Endothelial cell of umbilical vein (primary cell): Measurements from ENCODE around the gene VAC14. TPM values are rescaled to one million over a fixed set of nuclear protein-coding genes. Genes with fewer than 3 reads are reported as not detected.

Experiments
- BruUV-seq: library from RNA; stranded (reverse); fragments of 400-500 nt; replicated peaks from 2 replicates; lab custom pipeline; 2021; lab: Mats Ljungman, UMichigan
- CTCF ChIA-PET: fragments of 300-600, 350-600 bp; sonication (Branson Sonifier 250); formaldehyde crosslinking; loops from one replicate; lab custom pipeline; 2021; ENCODE audit warnings: antibody characterized with exemption, inconsistent platforms; lab: Charles Lee
- POLR2A ChIA-PET: fragments of 300-600, 350-600 bp; sonication (Branson Sonifier 250); formaldehyde crosslinking; loops from one replicate; lab custom pipeline; 2021; ENCODE audit warnings: antibody characterized with exemption, inconsistent platforms; lab: Charles Lee
- DNase-seq: peaks from one replicate; pipeline ENCODE4 v3.0.0-alpha.2; 2011; ENCODE audit warnings: low read depth, low spot score
- FAIRE-seq: peaks from 2 replicates; lab custom pipeline; 2011; peaks lifted over from hg19 to GRCh38; lab: Jason Lieb, UNC
- H2AFZ ChIP-seq: 2 replicates; pipeline ENCODE4 v1.6.0; 2012; ENCODE audit warnings: low read depth, low read length, control low read depth, inconsistent platforms
- H3K27ac ChIP-seq: 2 replicates; pipeline ENCODE4 v1.5.1; 2011; ENCODE audit warnings: low read depth, mild to moderate bottlenecking, control low read depth, low read length, moderate library complexity; ENCODE audit not compliant: insufficient read depth
- H3K27me3 ChIP-seq, 2 experiments: 2 replicates each; pipeline versions ENCODE4 v1.6.0 to v1.6.1; 2011; ENCODE audit warnings: low read length in 2 of 2, mixed read lengths in 1 of 2; ENCODE audit not compliant: control insufficient read depth in 2 of 2, insufficient read depth in 2 of 2
- H3K36me3 ChIP-seq, 2 experiments: 2 replicates in 1 of 2; 3 replicates in 1 of 2; pipeline ENCODE4 v1.5.1; 2011; ENCODE audit warnings: low read length in 2 of 2, mild to moderate bottlenecking in 1 of 2, moderate library complexity in 1 of 2; ENCODE audit not compliant: control insufficient read depth in 2 of 2, insufficient read depth in 2 of 2; ENCODE audit errors: extremely low read depth in 1 of 2
- H3K4me1 ChIP-seq: 3 replicates; pipeline ENCODE4 v1.5.1; 2011; ENCODE audit warnings: mild to moderate bottlenecking, low read length; ENCODE audit not compliant: control insufficient read depth, insufficient read depth; ENCODE audit errors: extremely low read depth
- H3K4me2 ChIP-seq: 2 replicates; pipeline ENCODE4 v1.6.1; 2011; ENCODE audit warnings: low read length, control low read depth, mixed read lengths; ENCODE audit not compliant: insufficient read depth
- H3K4me3 ChIP-seq, 3 experiments: fragments of 200-600 bp in 1 of 3; sonication (generic), shearing (Covaris generic) in 1 of 3; replicated peaks in 1 of 3; 2 replicates each; pipeline ENCODE4 v1.5.1; 2011 to 2016; ENCODE audit warnings: control low read depth in 3 of 3, low read length in 3 of 3, mild to moderate bottlenecking in 2 of 3, inconsistent platforms in 1 of 3, low read depth in 1 of 3, moderate library complexity in 1 of 3; ENCODE audit not compliant: insufficient read depth in 1 of 3
- H3K79me2 ChIP-seq: 2 replicates; pipeline ENCODE4 v1.6.0; 2012; ENCODE audit warnings: low read length, inconsistent platforms; ENCODE audit not compliant: control insufficient read depth, insufficient read depth
- H3K9ac ChIP-seq: replicated peaks from 2 replicates; pipeline ENCODE3; 2011; ENCODE audit warnings: low read length, control low read depth; ENCODE audit not compliant: insufficient read depth; ENCODE audit errors: extremely low read depth
- H3K9me1 ChIP-seq: replicated peaks from 3 replicates; pipeline ENCODE4 v1.6.0; 2011; ENCODE audit warnings: mild to moderate bottlenecking, low read length; ENCODE audit not compliant: control insufficient read depth, insufficient read depth; ENCODE audit errors: extremely low read depth
- H3K9me3 ChIP-seq: replicated peaks from 2 replicates; pipeline ENCODE4 v1.5.1; 2012; ENCODE audit warnings: low read length, inconsistent platforms; ENCODE audit not compliant: control insufficient read depth, insufficient read depth
- H4K20me1 ChIP-seq: replicated peaks from 2 replicates; pipeline ENCODE3; 2011; ENCODE audit warnings: mild to moderate bottlenecking, low read length; ENCODE audit not compliant: control insufficient read depth, insufficient read depth; ENCODE audit errors: extremely low read depth
- EZH2 ChIP-seq: IDR thresholded peaks from 2 replicates; pipeline ENCODE4 v1.6.1; 2012; ENCODE audit warnings: borderline replicate concordance, low read depth, mild to moderate bottlenecking, moderate library complexity, low read length, inconsistent platforms; ENCODE audit not compliant: severe bottlenecking
- FOS ChIP-seq: IDR thresholded peaks from 2 replicates; pipeline ENCODE4 v1.6.1; 2011; ENCODE audit warnings: mild to moderate bottlenecking, low read length, moderate library complexity, borderline replicate concordance; ENCODE audit not compliant: insufficient read depth
- GATA2 ChIP-seq: IDR thresholded peaks from 2 replicates; pipeline ENCODE4 v1.7.0; 2011; ENCODE audit warnings: low read depth, mild to moderate bottlenecking, moderate library complexity, mixed read lengths, low read length; ENCODE audit not compliant: insufficient read length, insufficient read depth
- JUN ChIP-seq: IDR thresholded peaks from 2 replicates; pipeline ENCODE4 v1.6.1; 2011; ENCODE audit warnings: borderline replicate concordance, low read depth; ENCODE audit not compliant: insufficient read length, insufficient read depth
- MYC ChIP-seq: IDR thresholded peaks from one replicate; pipeline ENCODE4 v1.6.1; 2011; ENCODE audit warnings: mild to moderate bottlenecking, low read depth, low read length
- POLR2A ChIP-seq: IDR thresholded peaks from 2 replicates; pipeline ENCODE4 v1.6.1; 2012; ENCODE audit warnings: low read depth, mild to moderate bottlenecking, control low read depth, low read length
- POLR2AphosphoS5 ChIP-seq: IDR thresholded peaks from 2 replicates; pipeline ENCODE4 v1.6.1; 2012; ENCODE audit warnings: low read depth, mild to moderate bottlenecking, control low read depth, low read length, moderate library complexity; ENCODE audit not compliant: insufficient read depth
- dilution Hi-C: fragments of 300-500 bp; cut with MboI; formaldehyde crosslinking; loops from one replicate; pipeline ENCODE4 v1.15.0; 2019; ENCODE audit warnings: low sequenced_read_pairs; ENCODE audit not compliant: extremely low pct_ligation_motif_present
- intact Hi-C: fragments of 100-400 bp; cut with micrococcal nuclease; formaldehyde crosslinking; loops from one replicate; pipeline ENCODE4 v1.10.0; 2022
- polyA plus RNA-seq, 4 experiments: library from polyadenylated mRNA; depleted of rRNA in 3 of 4; stranded (reverse) in 3 of 4; unstranded in 1 of 4; fragments of >200 nt; gene quantifications; 2 replicates each; pipeline versions ENCODE4 v1.2.1 to v1.2.3, GENCODE V29; 2011 to 2012; ENCODE audit warnings: missing spikeins in 1 of 4
- total RNA-seq: library from RNA; stranded (reverse); gene quantifications from 2 replicates; pipeline ENCODE4 v1.2.3, GENCODE V29; 2021
- TF ChIP-seq, protein P1 (sequence below), 2 donors: IDR thresholded peaks; 1 replicate in 1 of 2; 2 replicates in 1 of 2; pipeline ENCODE4 v1.5.1; 2011; ENCODE audit warnings: low read length in 2 of 2, mild to moderate bottlenecking in 2 of 2, moderate library complexity in 2 of 2, control low read depth in 1 of 2, inconsistent platforms in 1 of 2, low read depth in 1 of 2; ENCODE audit not compliant: insufficient read depth in 1 of 2; ENCODE audit errors: extremely low read depth in 1 of 2
- TF ChIP-seq, protein P2 (sequence below): IDR thresholded peaks from 2 replicates; pipeline ENCODE4 v1.6.1; 2011; ENCODE audit not compliant: insufficient read depth, insufficient read length

Gene VAC14
- total and polyA plus RNA-seq, 2 donors (not counting 3 experiments of a cell fraction or from before 2014, with no cell fraction given), result 37.6 to 57.9 TPM

DNA sequence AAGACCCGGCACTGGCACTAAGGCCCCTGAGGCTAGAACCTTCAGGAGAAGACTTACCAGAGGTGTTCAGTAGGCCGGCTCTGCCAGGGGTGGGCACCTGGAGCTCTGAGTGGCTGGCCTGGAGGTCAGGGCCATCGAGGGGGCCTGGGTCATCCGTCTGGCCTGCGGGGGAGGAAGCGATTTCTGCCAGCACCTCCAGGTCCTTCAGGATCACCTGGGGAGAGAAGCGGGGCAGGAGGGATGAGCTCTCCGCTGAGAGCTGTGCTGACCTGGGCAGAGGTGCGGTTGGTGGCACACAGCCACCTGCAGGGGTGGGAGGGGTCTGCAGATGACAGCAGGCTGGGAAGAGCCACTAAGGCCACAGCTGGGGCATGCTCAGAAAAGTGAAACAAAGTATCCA, 56.6 kb downstream of the VAC14 start:
- CTCF ChIA-PET, result interaction anchor here (1.6 kb wide), 1 partner anchor 26 kb away, joined by 11 read pairs; no protein-coding TSS in a partner anchor
- Histone ChIP-seq H3K9me1 (no peaks in the 10 kb centered on the region), H3K27ac (no peak overlapping the region), H3K4me3 (no peak overlapping the region), H4K20me1 (no peaks in the 10 kb centered on the region), H3K36me3 (peaks cover 0 to 5% of the 10 kb centered on the region in 2 experiments), H3K4me2 (no peak overlapping the region), H2AFZ (no peak overlapping the region), H3K4me1 (peaks cover 15% of the 10 kb centered on the region), H3K27me3 (no peaks in the 10 kb centered on the region), H3K9ac (no peak overlapping the region), H3K79me2 (no peaks in the 10 kb centered on the region), H3K9me3 (no peaks in the 10 kb centered on the region)
- TF ChIP-seq POLR2AphosphoS5 (no peak), MYC (no peak), GATA2 (no peak), EZH2 (no peak), JUN (no peak), FOS (no peak), POLR2A (no peak)
- TF ChIP-seq, protein P1, sequence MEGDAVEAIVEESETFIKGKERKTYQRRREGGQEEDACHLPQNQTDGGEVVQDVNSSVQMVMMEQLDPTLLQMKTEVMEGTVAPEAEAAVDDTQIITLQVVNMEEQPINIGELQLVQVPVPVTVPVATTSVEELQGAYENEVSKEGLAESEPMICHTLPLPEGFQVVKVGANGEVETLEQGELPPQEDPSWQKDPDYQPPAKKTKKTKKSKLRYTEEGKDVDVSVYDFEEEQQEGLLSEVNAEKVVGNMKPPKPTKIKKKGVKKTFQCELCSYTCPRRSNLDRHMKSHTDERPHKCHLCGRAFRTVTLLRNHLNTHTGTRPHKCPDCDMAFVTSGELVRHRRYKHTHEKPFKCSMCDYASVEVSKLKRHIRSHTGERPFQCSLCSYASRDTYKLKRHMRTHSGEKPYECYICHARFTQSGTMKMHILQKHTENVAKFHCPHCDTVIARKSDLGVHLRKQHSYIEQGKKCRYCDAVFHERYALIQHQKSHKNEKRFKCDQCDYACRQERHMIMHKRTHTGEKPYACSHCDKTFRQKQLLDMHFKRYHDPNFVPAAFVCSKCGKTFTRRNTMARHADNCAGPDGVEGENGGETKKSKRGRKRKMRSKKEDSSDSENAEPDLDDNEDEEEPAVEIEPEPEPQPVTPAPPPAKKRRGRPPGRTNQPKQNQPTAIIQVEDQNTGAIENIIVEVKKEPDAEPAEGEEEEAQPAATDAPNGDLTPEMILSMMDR (IDR thresholded peaks at IDR 0.05; ENCODE audit: extremely low read depth in 1 of 2, insufficient read depth in 1 of 2, low read depth in 1 of 2, low read length in 2 of 2), result no peak
- TF ChIP-seq, protein P2, sequence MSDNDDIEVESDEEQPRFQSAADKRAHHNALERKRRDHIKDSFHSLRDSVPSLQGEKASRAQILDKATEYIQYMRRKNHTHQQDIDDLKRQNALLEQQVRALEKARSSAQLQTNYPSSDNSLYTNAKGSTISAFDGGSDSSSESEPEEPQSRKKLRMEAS, result no peak
- intact Hi-C loops, result no loop called here
- no TSS peak for BruUV-seq
- DNase-seq (no peak), FAIRE-seq (no peak)
- POLR2A ChIA-PET, result no interaction called here
- dilution Hi-C loops, result no loop called here
